Suppressor macrophage (primary cell): ENCODE data around the gene SLC25A4.
"Not testable (repeated sequence)": the region's sequence is repeated elsewhere in the genome, so short reads cannot be mapped to it uniquely, and the experiment has no call there.

Experiments
- DNase-seq, 4 experiments: peaks; one replicate each; pipeline ENCODE4 v3.0.0-alpha.2; 2020 to 2022
- total RNA-seq, 17 experiments: gene quantifications; one replicate each; lab custom pipeline; 2026; ENCODE audit warnings: mixed read lengths in 6 of 17, inconsistent platforms in 3 of 17; lab: John Stamatoyannopoulos, UW

SLC25A4 gene
- total RNA-seq: 1.7 to 5.9 (median 3.1) reads per million in 17 experiments

GRCh38 chr4:185142912-185143600 lies at the start of gene SLC25A4:
SLC25A4 (plus strand) TSS chr4:185143266; CDS start chr4:185143373, 107 bp downstream.
- peak; percentile 71 to 88 (median 74) for DNase-seq

GRCh38 chr4:185093603-185094002 lies 49.5 kb upstream of the SLC25A4 start:
- no peak for DNase-seq

GRCh38 chr4:185096032-185096653 lies 46.9 kb upstream of the SLC25A4 start:
- DNase-seq: peak; percentile 62 to 78 (median 64)

- no peak for DNase-seq
Observed at GRCh38 chr4:185098474-185098873, 44.6 kb upstream of the SLC25A4 start.

- DNase-seq: no peak
Observed at GRCh38 chr4:185099024-185099682, 43.9 kb upstream of the SLC25A4 start.

- DNase-seq: no peak
Observed at GRCh38 chr4:185099940-185100339, 43.1 kb upstream of the SLC25A4 start.

GRCh38 chr4:185100423-185100822 lies 42.6 kb upstream of the SLC25A4 start:
- no peak for DNase-seq

GRCh38 chr4:185101354-185101890 lies 41.6 kb upstream of the SLC25A4 start:
- DNase-seq: no peak

- DNase-seq: no peak
Observed at GRCh38 chr4:185104733-185105132, 38.3 kb upstream of the SLC25A4 start.

GRCh38 chr4:185106353-185106752 lies 36.7 kb upstream of the SLC25A4 start:
- DNase-seq: no peak

GRCh38 chr4:185107574-185107973 lies 35.5 kb upstream of the SLC25A4 start:
- not testable (repeated sequence) for DNase-seq

- DNase-seq: no peak
Observed at GRCh38 chr4:185108185-185108584, 34.9 kb upstream of the SLC25A4 start.

GRCh38 chr4:185108669-185109068 lies 34.4 kb upstream of the SLC25A4 start:
- no peak for DNase-seq

- DNase-seq: no peak
Observed at GRCh38 chr4:185109736-185110135, 33.3 kb upstream of the SLC25A4 start.

GRCh38 chr4:185110375-185110823 lies 32.7 kb upstream of the SLC25A4 start:
- no peak for DNase-seq

- DNase-seq: peak; percentile 49 to 76 (median 60)
Observed at GRCh38 chr4:185112104-185112503, 31.0 kb upstream of the SLC25A4 start.

GRCh38 chr4:185113340-185113739 lies 29.7 kb upstream of the SLC25A4 start:
- no peak for DNase-seq

- no peak for DNase-seq
Observed at GRCh38 chr4:185115827-185116232, 27.2 kb upstream of the SLC25A4 start.

GRCh38 chr4:185117300-185117934 lies 25.6 kb upstream of the SLC25A4 start:
- DNase-seq: no peak

GRCh38 chr4:185118876-185119275 lies 24.2 kb upstream of the SLC25A4 start:
- DNase-seq: no peak

GRCh38 chr4:185119467-185119866 lies 23.6 kb upstream of the SLC25A4 start:
- DNase-seq: not testable (repeated sequence)

GRCh38 chr4:185119927-185120630 lies 23.0 kb upstream of the SLC25A4 start:
- peak in 2 of 4 experiments; percentile 22 to 43 for DNase-seq
